Endothelial cell of umbilical vein (primary cell): ENCODE results near the gene ABCA7. TPM values are rescaled to one million over a fixed set of nuclear protein-coding genes. Genes with fewer than 3 reads are reported as not detected.

ENCODE experiments used
- BruUV-seq: library from RNA; stranded (reverse); fragments of 400-500 nt; replicated peaks from 2 replicates; lab custom pipeline; 2021; lab: Mats Ljungman, UMichigan
- CTCF ChIA-PET: fragments of 300-600, 350-600 bp; sonication (Branson Sonifier 250); formaldehyde crosslinking; loops from one replicate; lab custom pipeline; 2021; ENCODE audit warnings: antibody characterized with exemption, inconsistent platforms; lab: Charles Lee
- POLR2A ChIA-PET: fragments of 300-600, 350-600 bp; sonication (Branson Sonifier 250); formaldehyde crosslinking; loops from one replicate; lab custom pipeline; 2021; ENCODE audit warnings: antibody characterized with exemption, inconsistent platforms; lab: Charles Lee
- DNase-seq: peaks from one replicate; pipeline ENCODE4 v3.0.0-alpha.2; 2011; ENCODE audit warnings: low read depth, low spot score
- FAIRE-seq: peaks from 2 replicates; lab custom pipeline; 2011; peaks lifted over from hg19 to GRCh38; lab: Jason Lieb, UNC
- H2AFZ ChIP-seq: 2 replicates; pipeline ENCODE4 v1.6.0; 2012; ENCODE audit warnings: low read depth, low read length, control low read depth, inconsistent platforms
- H3K27ac ChIP-seq: 2 replicates; pipeline ENCODE4 v1.5.1; 2011; ENCODE audit warnings: low read depth, mild to moderate bottlenecking, control low read depth, low read length, moderate library complexity; ENCODE audit not compliant: insufficient read depth
- H3K27me3 ChIP-seq, 2 experiments: 2 replicates each; pipeline versions ENCODE4 v1.6.0 to v1.6.1; 2011; ENCODE audit warnings: low read length in 2 of 2, mixed read lengths in 1 of 2; ENCODE audit not compliant: control insufficient read depth in 2 of 2, insufficient read depth in 2 of 2
- H3K36me3 ChIP-seq, 2 experiments: 2 replicates in 1 of 2; 3 replicates in 1 of 2; pipeline ENCODE4 v1.5.1; 2011; ENCODE audit warnings: low read length in 2 of 2, mild to moderate bottlenecking in 1 of 2, moderate library complexity in 1 of 2; ENCODE audit not compliant: control insufficient read depth in 2 of 2, insufficient read depth in 2 of 2; ENCODE audit errors: extremely low read depth in 1 of 2
- H3K4me1 ChIP-seq: 3 replicates; pipeline ENCODE4 v1.5.1; 2011; ENCODE audit warnings: mild to moderate bottlenecking, low read length; ENCODE audit not compliant: control insufficient read depth, insufficient read depth; ENCODE audit errors: extremely low read depth
- H3K4me2 ChIP-seq: 2 replicates; pipeline ENCODE4 v1.6.1; 2011; ENCODE audit warnings: low read length, control low read depth, mixed read lengths; ENCODE audit not compliant: insufficient read depth
- H3K4me3 ChIP-seq, 3 experiments: fragments of 200-600 bp in 1 of 3; sonication (generic), shearing (Covaris generic) in 1 of 3; replicated peaks in 1 of 3; 2 replicates each; pipeline ENCODE4 v1.5.1; 2011 to 2016; ENCODE audit warnings: control low read depth in 3 of 3, low read length in 3 of 3, mild to moderate bottlenecking in 2 of 3, inconsistent platforms in 1 of 3, low read depth in 1 of 3, moderate library complexity in 1 of 3; ENCODE audit not compliant: insufficient read depth in 1 of 3
- H3K79me2 ChIP-seq: 2 replicates; pipeline ENCODE4 v1.6.0; 2012; ENCODE audit warnings: low read length, inconsistent platforms; ENCODE audit not compliant: control insufficient read depth, insufficient read depth
- H3K9ac ChIP-seq: replicated peaks from 2 replicates; pipeline ENCODE3; 2011; ENCODE audit warnings: low read length, control low read depth; ENCODE audit not compliant: insufficient read depth; ENCODE audit errors: extremely low read depth
- H3K9me1 ChIP-seq: replicated peaks from 3 replicates; pipeline ENCODE4 v1.6.0; 2011; ENCODE audit warnings: mild to moderate bottlenecking, low read length; ENCODE audit not compliant: control insufficient read depth, insufficient read depth; ENCODE audit errors: extremely low read depth
- H3K9me3 ChIP-seq: replicated peaks from 2 replicates; pipeline ENCODE4 v1.5.1; 2012; ENCODE audit warnings: low read length, inconsistent platforms; ENCODE audit not compliant: control insufficient read depth, insufficient read depth
- H4K20me1 ChIP-seq: replicated peaks from 2 replicates; pipeline ENCODE3; 2011; ENCODE audit warnings: mild to moderate bottlenecking, low read length; ENCODE audit not compliant: control insufficient read depth, insufficient read depth; ENCODE audit errors: extremely low read depth
- EZH2 ChIP-seq: IDR thresholded peaks from 2 replicates; pipeline ENCODE4 v1.6.1; 2012; ENCODE audit warnings: borderline replicate concordance, low read depth, mild to moderate bottlenecking, moderate library complexity, low read length, inconsistent platforms; ENCODE audit not compliant: severe bottlenecking
- FOS ChIP-seq: IDR thresholded peaks from 2 replicates; pipeline ENCODE4 v1.6.1; 2011; ENCODE audit warnings: mild to moderate bottlenecking, low read length, moderate library complexity, borderline replicate concordance; ENCODE audit not compliant: insufficient read depth
- JUN ChIP-seq: IDR thresholded peaks from 2 replicates; pipeline ENCODE4 v1.6.1; 2011; ENCODE audit warnings: borderline replicate concordance, low read depth; ENCODE audit not compliant: insufficient read length, insufficient read depth
- MYC ChIP-seq: IDR thresholded peaks from one replicate; pipeline ENCODE4 v1.6.1; 2011; ENCODE audit warnings: mild to moderate bottlenecking, low read depth, low read length
- POLR2A ChIP-seq: IDR thresholded peaks from 2 replicates; pipeline ENCODE4 v1.6.1; 2012; ENCODE audit warnings: low read depth, mild to moderate bottlenecking, control low read depth, low read length
- dilution Hi-C: fragments of 300-500 bp; cut with MboI; formaldehyde crosslinking; loops from one replicate; pipeline ENCODE4 v1.15.0; 2019; ENCODE audit warnings: low sequenced_read_pairs; ENCODE audit not compliant: extremely low pct_ligation_motif_present
- intact Hi-C: fragments of 100-400 bp; cut with micrococcal nuclease; formaldehyde crosslinking; loops from one replicate; pipeline ENCODE4 v1.10.0; 2022
- polyA plus RNA-seq, 4 experiments: library from polyadenylated mRNA; depleted of rRNA in 3 of 4; stranded (reverse) in 3 of 4; unstranded in 1 of 4; fragments of >200 nt; gene quantifications; 2 replicates each; pipeline versions ENCODE4 v1.2.1 to v1.2.3, GENCODE V29; 2011 to 2012; ENCODE audit warnings: missing spikeins in 1 of 4
- total RNA-seq: library from RNA; stranded (reverse); gene quantifications from 2 replicates; pipeline ENCODE4 v1.2.3, GENCODE V29; 2021
- TF ChIP-seq, protein P1 (sequence below), 2 donors: IDR thresholded peaks; 1 replicate in 1 of 2; 2 replicates in 1 of 2; pipeline ENCODE4 v1.5.1; 2011; ENCODE audit warnings: low read length in 2 of 2, mild to moderate bottlenecking in 2 of 2, moderate library complexity in 2 of 2, control low read depth in 1 of 2, inconsistent platforms in 1 of 2, low read depth in 1 of 2; ENCODE audit not compliant: insufficient read depth in 1 of 2; ENCODE audit errors: extremely low read depth in 1 of 2

The ABCA7 gene
- total and polyA plus RNA-seq, 2 donors (not counting 3 experiments of a cell fraction or from before 2014, with no cell fraction given): 5.7 to 9.8 TPM

DNA sequence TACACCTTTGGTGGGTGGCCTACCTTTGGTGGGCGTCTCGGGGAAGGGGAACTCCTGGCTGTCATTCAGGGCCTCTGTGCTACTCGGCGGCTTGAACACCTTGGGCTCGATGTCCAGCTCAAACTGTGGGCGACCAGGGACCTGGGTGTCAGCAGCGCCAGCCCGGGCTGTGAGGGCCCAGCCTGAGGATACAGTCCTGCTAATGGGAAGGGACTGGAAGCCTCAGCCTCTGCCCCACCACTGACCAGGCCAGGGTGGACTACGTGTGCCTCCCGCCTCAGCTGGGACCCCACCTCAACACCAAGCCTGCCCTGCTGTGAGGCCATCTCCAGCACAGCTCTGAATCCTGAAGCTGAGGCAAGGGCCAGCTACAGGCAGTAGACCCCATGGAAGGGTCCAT lies 26.7 kb upstream of the ABCA7 start:
- Histone ChIP-seq H4K20me1 (no peaks in the 10 kb centered on the region), H3K4me3 (no peak overlapping the region), H3K27ac (no peak overlapping the region), H2AFZ (no peak overlapping the region), H3K9me1 (no peaks in the 10 kb centered on the region), H3K36me3 (peaks cover 5 to 23% of the 10 kb centered on the region in 2 experiments), H3K4me1 (peaks cover 21% of the 10 kb centered on the region), H3K9me3 (no peaks in the 10 kb centered on the region), H3K4me2 (no peak overlapping the region), H3K27me3 (no peaks in the 10 kb centered on the region), H3K79me2 (peaks cover 51% of the 10 kb centered on the region), H3K9ac (no peak overlapping the region)
- POLR2A ChIA-PET: no interaction called here
- CTCF ChIA-PET: interaction anchor here (0.7 kb wide), 1 partner anchor 9 kb away, joined by 3 read pairs; no protein-coding TSS in a partner anchor
- TF ChIP-seq FOS (no peak), POLR2A (no peak)
- no peak for FAIRE-seq
- no peak for DNase-seq
- intact Hi-C loops: no loop called here
- dilution Hi-C loops: no loop called here
- BruUV-seq: no TSS peak

DNA sequence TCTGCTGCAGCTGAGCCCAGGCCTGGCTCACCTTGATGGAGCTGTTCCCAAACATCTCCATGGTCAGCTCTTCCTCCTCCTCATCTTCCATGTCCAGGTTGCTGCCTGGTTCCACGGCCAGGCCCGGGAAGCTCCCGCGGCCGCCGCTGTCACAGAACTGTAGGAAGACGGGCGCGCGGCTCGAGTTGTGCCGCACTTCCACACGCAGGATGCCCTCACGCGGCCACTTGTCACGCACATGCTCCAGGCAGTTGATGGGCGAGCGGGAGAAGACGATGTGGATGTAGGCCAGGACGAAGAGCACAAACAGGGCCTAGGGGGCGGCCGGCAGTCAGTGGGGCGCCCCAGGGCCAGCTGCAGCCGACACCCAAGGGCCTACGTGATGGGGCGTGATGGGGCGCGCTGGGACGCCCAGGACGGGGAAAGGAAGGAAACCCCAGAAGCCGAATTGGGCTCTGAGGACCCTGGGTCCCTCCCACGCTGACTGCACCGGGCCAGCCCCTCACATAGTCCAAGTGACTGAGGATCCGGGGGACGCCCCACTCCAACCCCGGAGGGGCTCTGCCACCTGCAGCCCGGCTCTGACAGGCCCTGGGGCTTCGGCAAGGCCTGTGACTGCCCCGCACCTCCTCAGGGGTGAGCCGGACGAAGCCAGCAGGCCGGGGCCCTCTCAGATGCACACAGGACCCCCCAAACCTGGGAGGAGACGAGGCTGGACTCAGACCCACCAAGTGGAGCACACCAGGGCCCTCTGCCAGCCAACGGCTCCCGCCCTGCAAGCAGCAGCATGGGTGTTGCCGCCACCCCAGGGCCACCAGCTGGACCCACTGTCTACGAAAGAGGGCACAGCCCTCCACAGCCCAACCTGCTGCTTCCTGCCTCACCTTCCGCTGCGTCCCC lies 25.5 kb upstream of the ABCA7 start:
- Histone ChIP-seq H3K79me2 (peaks cover 63% of the 10 kb centered on the region), H3K4me1 (peaks cover 32% of the 10 kb centered on the region), H3K27ac (no peak overlapping the region), H3K9ac (no peak overlapping the region), H3K36me3 (peaks cover 5 to 23% of the 10 kb centered on the region in 2 experiments), H4K20me1 (no peaks in the 10 kb centered on the region), H2AFZ (no peak overlapping the region), H3K9me1 (no peaks in the 10 kb centered on the region), H3K27me3 (no peaks in the 10 kb centered on the region), H3K4me3 (no peak overlapping the region), H3K9me3 (no peaks in the 10 kb centered on the region), H3K4me2 (no peak overlapping the region)
- no TSS peak for BruUV-seq
- TF ChIP-seq MYC (no peak), EZH2 (no peak), JUN (no peak), POLR2A (no peak)
- TF ChIP-seq, protein P1, sequence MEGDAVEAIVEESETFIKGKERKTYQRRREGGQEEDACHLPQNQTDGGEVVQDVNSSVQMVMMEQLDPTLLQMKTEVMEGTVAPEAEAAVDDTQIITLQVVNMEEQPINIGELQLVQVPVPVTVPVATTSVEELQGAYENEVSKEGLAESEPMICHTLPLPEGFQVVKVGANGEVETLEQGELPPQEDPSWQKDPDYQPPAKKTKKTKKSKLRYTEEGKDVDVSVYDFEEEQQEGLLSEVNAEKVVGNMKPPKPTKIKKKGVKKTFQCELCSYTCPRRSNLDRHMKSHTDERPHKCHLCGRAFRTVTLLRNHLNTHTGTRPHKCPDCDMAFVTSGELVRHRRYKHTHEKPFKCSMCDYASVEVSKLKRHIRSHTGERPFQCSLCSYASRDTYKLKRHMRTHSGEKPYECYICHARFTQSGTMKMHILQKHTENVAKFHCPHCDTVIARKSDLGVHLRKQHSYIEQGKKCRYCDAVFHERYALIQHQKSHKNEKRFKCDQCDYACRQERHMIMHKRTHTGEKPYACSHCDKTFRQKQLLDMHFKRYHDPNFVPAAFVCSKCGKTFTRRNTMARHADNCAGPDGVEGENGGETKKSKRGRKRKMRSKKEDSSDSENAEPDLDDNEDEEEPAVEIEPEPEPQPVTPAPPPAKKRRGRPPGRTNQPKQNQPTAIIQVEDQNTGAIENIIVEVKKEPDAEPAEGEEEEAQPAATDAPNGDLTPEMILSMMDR (IDR thresholded peaks at IDR 0.05; ENCODE audit: extremely low read depth in 1 of 2, insufficient read depth in 1 of 2, low read depth in 1 of 2, low read length in 2 of 2): no peak
- FAIRE-seq (no peak), DNase-seq (no peak)
- POLR2A ChIA-PET: no interaction called here
- CTCF ChIA-PET: no interaction called here
- dilution Hi-C loops (no loop called here), intact Hi-C loops (no loop called here)
